HCT116 (cell line): ENCODE measurements around the gene LSM12. TPM values are rescaled to one million over a fixed set of nuclear protein-coding genes. Genes with fewer than 3 reads are reported as not detected.

Source experiments
- ATAC-seq: fragments of 200-7000 bp; cut with Tn5 transposase; 2 replicates; pipeline ENCODE4 v1.9.1; 2020; ENCODE audit warnings: mild to moderate bottlenecking, moderate library complexity
- BruUV-seq: library from RNA; stranded (reverse); fragments of 400-500 nt; replicated peaks from 2 replicates; lab custom pipeline; 2021; lab: Mats Ljungman, UMichigan
- CTCF ChIA-PET: fragments of 300-600 bp; sonication (Branson Sonifier 250); formaldehyde crosslinking; loops from one replicate; lab custom pipeline; 2021; ENCODE audit warnings: antibody characterized with exemption; lab: Charles Lee
- POLR2A ChIA-PET: fragments of 300-600, 350-600 bp; sonication (Branson Sonifier 250); formaldehyde crosslinking; loops from one replicate; lab custom pipeline; 2021; ENCODE audit warnings: antibody characterized with exemption; lab: Charles Lee
- RAD21 ChIA-PET, 2 experiments: fragments of 300-600 bp; sonication (Branson Sonifier 250); formaldehyde crosslinking; loops; one replicate each; lab custom pipeline; 2023; ENCODE audit warnings: low total read pairs in 2 of 2; ENCODE audit not compliant: uncharacterized antibody in 2 of 2, unreplicated experiment in 2 of 2, low non-redundant PET in 1 of 2; lab: Charles Lee
- DNase-seq: peaks from one replicate; pipeline ENCODE4 v3.0.0-alpha.2; 2010; ENCODE audit warnings: low read depth, low spot score
- H2AFZ ChIP-seq: fragments of 200-600 bp; shearing (Covaris generic), sonication (generic); 2 replicates; pipeline ENCODE4 v1.6.1; 2017; ENCODE audit warnings: low read depth, mixed run types, mixed read lengths, antibody characterized with exemption, low read length; ENCODE audit not compliant: poor library complexity, severe bottlenecking
- H3K27ac ChIP-seq: 2 replicates; pipeline ENCODE4 v1.5.1; 2012; ENCODE audit warnings: low read depth, low read length
- H3K27me3 ChIP-seq: fragments of 200-600 bp; sonication (generic); 2 replicates; pipeline ENCODE4 v1.6.1; 2016; ENCODE audit warnings: mixed run types, low read length, mixed read lengths; ENCODE audit not compliant: insufficient read depth
- H3K36me3 ChIP-seq, 2 experiments: fragments of 200-500 bp in 1 of 2; fragments of 200-600 bp in 1 of 2; sonication (Bioruptor generic) in 1 of 2; sonication (generic) in 1 of 2; 2 replicates each; pipeline versions ENCODE4 v1.5.1 to v1.6.1; 2014 to 2016; ENCODE audit warnings: low read length in 2 of 2, inconsistent platforms in 1 of 2, mixed read lengths in 1 of 2, mixed run types in 1 of 2; ENCODE audit not compliant: insufficient read depth in 2 of 2, control insufficient read depth in 1 of 2
- H3K4me1 ChIP-seq, 2 experiments: fragments of 200-600 bp in 1 of 2; sonication (generic) in 1 of 2; 2 replicates each; pipeline versions ENCODE4 v1.5.1 to v1.6.1; 2012 to 2017; ENCODE audit warnings: low read length in 2 of 2, inconsistent platforms in 1 of 2, mild to moderate bottlenecking in 1 of 2, mixed read lengths in 1 of 2, mixed run types in 1 of 2, moderate library complexity in 1 of 2; ENCODE audit not compliant: insufficient read depth in 2 of 2, control insufficient read depth in 1 of 2
- H3K4me2 ChIP-seq: fragments of 200-600 bp; sonication (generic); 2 replicates; pipeline ENCODE4 v1.6.1; 2017; ENCODE audit warnings: mixed run types, low read length, mixed read lengths
- H3K4me3 ChIP-seq, 2 experiments: fragments of 200-600 bp in 1 of 2; sonication (generic) in 1 of 2; replicated peaks in 1 of 2; 2 replicates each; pipeline ENCODE4 v1.5.1; 2011 to 2016; ENCODE audit warnings: low read length in 2 of 2, control low read depth in 1 of 2, low read depth in 1 of 2, mild to moderate bottlenecking in 1 of 2, mixed read lengths in 1 of 2, mixed run types in 1 of 2
- H3K79me2 ChIP-seq: fragments of 200-600 bp; sonication (generic); 2 replicates; pipeline ENCODE4 v1.6.1; 2017; ENCODE audit warnings: mild to moderate bottlenecking, mixed run types, low read length, moderate library complexity, mixed read lengths; ENCODE audit not compliant: insufficient read depth
- H3K9ac ChIP-seq: fragments of 200-600 bp; sonication (generic); 2 replicates; pipeline ENCODE4 v1.6.1; 2016; ENCODE audit warnings: low read length, mixed read lengths
- H3K9me2 ChIP-seq: fragments of 200-600 bp; sonication (generic), shearing (Covaris generic); 2 replicates; pipeline ENCODE4 v1.6.1; 2017; ENCODE audit warnings: mixed run types, mild to moderate bottlenecking, moderate library complexity; ENCODE audit not compliant: insufficient read depth
- H3K9me3 ChIP-seq, 2 experiments: fragments of 200-500 bp in 1 of 2; fragments of 200-600 bp in 1 of 2; sonication (Bioruptor generic) in 1 of 2; sonication (generic) in 1 of 2; 2 replicates each; pipeline ENCODE4 v1.6.1; 2014 to 2017; ENCODE audit warnings: low read length in 2 of 2, mixed read lengths in 2 of 2, inconsistent platforms in 1 of 2, low read depth in 1 of 2, mild to moderate bottlenecking in 1 of 2, mixed run types in 1 of 2, moderate library complexity in 1 of 2; ENCODE audit not compliant: control insufficient read depth in 1 of 2, insufficient read depth in 1 of 2
- H4K20me1 ChIP-seq: fragments of 200-600 bp; sonication (generic), shearing (Covaris generic); 2 replicates; pipeline ENCODE4 v1.6.1; 2017; ENCODE audit warnings: mixed run types, mild to moderate bottlenecking, moderate library complexity; ENCODE audit not compliant: insufficient read depth
- CTCF ChIP-seq, 3 experiments: fragments of 200-600 bp in 1 of 3; sonication (generic) in 1 of 3; IDR thresholded peaks in 2 of 3; conservative IDR thresholded peaks in 1 of 3; 2 replicates each; pipeline ENCODE4 v1.5.1; 2012 to 2017; ENCODE audit warnings: low read depth in 2 of 3, low read length in 2 of 3, antibody characterized with exemption in 1 of 3, borderline replicate concordance in 1 of 3, control low read depth in 1 of 3, mild to moderate bottlenecking in 1 of 3, mixed read lengths in 1 of 3, mixed run types in 1 of 3, moderate library complexity in 1 of 3; ENCODE audit not compliant: insufficient read depth in 1 of 3
- EGR1 ChIP-seq: IDR thresholded peaks from 2 replicates; pipeline ENCODE4 v1.6.1; 2012; ENCODE audit warnings: low read depth
- ELF1 ChIP-seq: IDR thresholded peaks from 2 replicates; pipeline ENCODE4 v1.6.1; 2012; ENCODE audit warnings: low read depth, borderline replicate concordance
- EZH2 ChIP-seq: fragments of 200-600 bp; sonication (generic); IDR thresholded peaks from 2 replicates; pipeline ENCODE4 v1.6.1; 2017; ENCODE audit warnings: antibody characterized with exemption, mixed run types
- MAX ChIP-seq: IDR thresholded peaks from 2 replicates; pipeline ENCODE4 v1.6.1; 2012
- RAD21 ChIP-seq: IDR thresholded peaks from 2 replicates; pipeline ENCODE4 v1.6.1; 2012; ENCODE audit warnings: low read depth, mild to moderate bottlenecking
- REST ChIP-seq: IDR thresholded peaks from 2 replicates; pipeline ENCODE4 v1.6.1; 2012; ENCODE audit warnings: low read depth
- SP1 ChIP-seq: IDR thresholded peaks from 2 replicates; pipeline ENCODE4 v1.6.1; 2012; ENCODE audit warnings: low read depth
- YY1 ChIP-seq: IDR thresholded peaks from 2 replicates; pipeline ENCODE4 v1.6.1; 2011; ENCODE audit warnings: low read length, low read depth, moderate library complexity, mild to moderate bottlenecking; ENCODE audit not compliant: insufficient replicate concordance; ENCODE audit errors: extremely low read depth
- ZFX ChIP-seq: fragments of 450-650 bp; IDR thresholded peaks from 2 replicates; pipeline ENCODE4 v1.6.1; 2017
- intact Hi-C: fragments of 100-400 bp; cut with micrococcal nuclease; formaldehyde crosslinking; loops from 2 replicates; pipeline ENCODE4 v1.10.0; 2022
- total RNA-seq: library from RNA; stranded (reverse); gene quantifications from one replicate; pipeline ENCODE4 v1.2.1, GENCODE V29; 2021; ENCODE audit not compliant: unreplicated experiment

The LSM12 gene
- total RNA-seq, 1 experiment from 2014 or later, result 99.6 TPM

GRCh38 chr17:44097110-44097958 lies 30.9 kb upstream of the LSM12 start:
- Histone ChIP-seq H3K4me1 (peaks cover 26 to 43% of the 10 kb centered on the region in 2 experiments), H3K36me3 (no peaks in the 10 kb centered on the region), H2AFZ (no peak overlapping the region), H3K9ac (no peak overlapping the region), H3K4me3 (no peak overlapping the region), H3K4me2 (peak overlapping the region; percentile 57), H3K27ac (peak overlapping the region; percentile 93), H3K9me2 (no peaks in the 10 kb centered on the region), H3K27me3 (no peaks in the 10 kb centered on the region), H4K20me1 (no peaks in the 10 kb centered on the region), H3K79me2 (peaks cover 4% of the 10 kb centered on the region; the same call in 1 of the 2 replicates), H3K9me3 (no peaks in the 10 kb centered on the region)
- DNase-seq, result no peak
- POLR2A ChIA-PET, result interaction anchor here (1.3 kb wide), 1 partner anchor 10 kb away, joined by 3 read pairs; no protein-coding TSS in a partner anchor
- no TSS peak for BruUV-seq
- ATAC-seq, result peak; percentile 12; the same call in 1 of the 2 replicates
- RAD21 ChIA-PET, result no interaction called here
- intact Hi-C loops, result no loop called here
- CTCF ChIA-PET, result interaction anchor here (0.8 to 2.0 kb wide), 4 partner anchors 14 to 71 kb away, joined by 3 to 5 read pairs (median 4); no protein-coding TSS in a partner anchor
- no peak for TF ChIP-seq CTCF (IDR thresholded peaks at IDR 0.05 in 2 of 3, conservative IDR thresholded peaks at IDR 0.05 in 1 of 3; ENCODE audit: borderline replicate concordance in 1 of 3, insufficient read depth in 1 of 3, low read depth in 2 of 3, low read length in 2 of 3)
- TF ChIP-seq RAD21, result no peak
- peak; percentile 15; the same call in 1 of the 2 replicates for TF ChIP-seq MAX
- TF ChIP-seq ZFX, result 0 out of 2 replicates have a peak, but pooled peaks have one; percentile 10
- TF ChIP-seq EGR1, result no peak
- no peak for TF ChIP-seq REST
- TF ChIP-seq SP1, result no peak
- no peak for TF ChIP-seq YY1
- no peak for TF ChIP-seq ELF1
- TF ChIP-seq EZH2, result no peak
